ENCODE measurements around the gene SERPINB1.

DNA sequence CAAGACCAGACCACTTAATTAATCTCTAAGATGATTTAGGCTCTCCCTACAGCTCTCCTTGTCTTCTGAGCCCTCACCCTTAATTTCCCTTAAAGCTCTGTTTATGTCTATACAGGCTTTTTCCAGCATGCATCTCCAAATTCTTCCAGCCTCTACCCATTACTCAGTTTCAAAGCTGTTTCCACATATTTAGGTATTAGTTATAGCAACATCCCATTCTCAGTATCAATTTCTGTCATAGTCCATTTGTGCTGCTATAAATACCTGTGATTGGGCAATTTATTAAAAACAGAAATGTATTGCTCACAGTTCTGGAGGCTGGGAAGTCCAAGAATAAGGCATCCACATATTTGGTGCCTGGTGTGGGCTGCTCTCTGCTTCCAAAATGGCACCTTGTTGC lies 2.3 kb upstream of the SERPINB1 start:
- TF ChIP-seq CTCF (IDR thresholded peaks at IDR 0.05) (no peak), POLR2A (IDR thresholded peaks at IDR 0.05) (no peak)

All from esophagus squamous epithelium (tissue), 4 donors.